Measurements from ENCODE around the gene CXCL16.
"Not testable (repeated sequence)": the region's sequence is repeated elsewhere in the genome, so short reads cannot be mapped to it uniquely, and the experiment has no call there.

The CXCL16 gene

GRCh38 chr17:4722678-4723240 lies 17.0 kb downstream of the CXCL16 start:
- in situ Hi-C loops (cut with HindIII; ENCODE audit: low sequenced_read_pairs): loop anchor here (10.0 kb wide), 1 partner anchor 68 kb away; no protein-coding TSS in a partner anchor

GRCh38 chr17:4721203-4722135 lies 18.3 kb downstream of the CXCL16 start:
- in situ Hi-C loops (cut with HindIII; ENCODE audit: low sequenced_read_pairs): loop anchor here (10.0 kb wide), 1 partner anchor 67 kb away; no protein-coding TSS in a partner anchor

GRCh38 chr17:4720787-4721186 lies 18.9 kb downstream of the CXCL16 start:
- in situ Hi-C loops (cut with HindIII; ENCODE audit: low sequenced_read_pairs): loop anchor here (10.0 kb wide), 1 partner anchor 66 kb away; no protein-coding TSS in a partner anchor

GRCh38 chr17:4719684-4720221 lies 20.0 kb downstream of the CXCL16 start:
- in situ Hi-C loops (cut with HindIII; ENCODE audit: low sequenced_read_pairs): loop anchor here (10.0 kb wide), 1 partner anchor 65 kb away; no protein-coding TSS in a partner anchor

GRCh38 chr17:4719146-4719545 lies 20.6 kb downstream of the CXCL16 start:
- in situ Hi-C loops (cut with HindIII; ENCODE audit: low sequenced_read_pairs): no loop called here

- in situ Hi-C loops (cut with HindIII; ENCODE audit: low sequenced_read_pairs): no loop called here
Measured at GRCh38 chr17:4718276-4718675, 21.5 kb downstream of the CXCL16 start.

- in situ Hi-C loops (cut with HindIII; ENCODE audit: low sequenced_read_pairs): no loop called here
Measured at GRCh38 chr17:4717791-4718190, 21.9 kb downstream of the CXCL16 start.

GRCh38 chr17:4716081-4716480 lies 23.6 kb downstream of the CXCL16 start:
- in situ Hi-C loops (cut with HindIII; ENCODE audit: low sequenced_read_pairs): no loop called here

GRCh38 chr17:4715063-4715744 lies 24.5 kb downstream of the CXCL16 start:
- in situ Hi-C loops (cut with HindIII; ENCODE audit: low sequenced_read_pairs): no loop called here

GRCh38 chr17:4714340-4715062 lies 25.2 kb downstream of the CXCL16 start:
- in situ Hi-C loops (cut with HindIII; ENCODE audit: low sequenced_read_pairs): not testable (repeated sequence)

- in situ Hi-C loops (cut with HindIII; ENCODE audit: low sequenced_read_pairs): no loop called here
Measured at GRCh38 chr17:4712526-4712925, 27.2 kb downstream of the CXCL16 start.

GRCh38 chr17:4711661-4712181 lies 28.0 kb downstream of the CXCL16 start:
- in situ Hi-C loops (cut with HindIII; ENCODE audit: low sequenced_read_pairs): no loop called here

GRCh38 chr17:4710693-4711634 lies 28.8 kb downstream of the CXCL16 start:
- in situ Hi-C loops (cut with HindIII; ENCODE audit: low sequenced_read_pairs): no loop called here

GRCh38 chr17:4709794-4710692 lies 29.7 kb downstream of the CXCL16 start, which contains the start of gene ARRB2:
TSS of gene ARRB2 (plus strand) at chr17:4710632. CDS start at chr17:4710722, 90 bp downstream.
- in situ Hi-C loops (cut with HindIII; ENCODE audit: low sequenced_read_pairs): no loop called here

- in situ Hi-C loops (cut with HindIII; ENCODE audit: low sequenced_read_pairs): no loop called here
Measured at GRCh38 chr17:4708436-4708835, 31.3 kb downstream of the CXCL16 start.

- in situ Hi-C loops (cut with HindIII; ENCODE audit: low sequenced_read_pairs): no loop called here
Measured at GRCh38 chr17:4706121-4706520, 33.6 kb downstream of the CXCL16 start.

GRCh38 chr17:4704991-4705390 lies 34.7 kb downstream of the CXCL16 start:
- in situ Hi-C loops (cut with HindIII; ENCODE audit: low sequenced_read_pairs): no loop called here

GRCh38 chr17:4704574-4704907 lies 35.2 kb downstream of the CXCL16 start:
- in situ Hi-C loops (cut with HindIII; ENCODE audit: low sequenced_read_pairs): not testable (repeated sequence)
